ENCODE data around the gene CPA4. TPM values are rescaled to one million over a fixed set of nuclear protein-coding genes. Genes with fewer than 3 reads are reported as not detected.

CPA4 gene
- total RNA-seq, 1 donor, result 28.2 TPM

DNA sequence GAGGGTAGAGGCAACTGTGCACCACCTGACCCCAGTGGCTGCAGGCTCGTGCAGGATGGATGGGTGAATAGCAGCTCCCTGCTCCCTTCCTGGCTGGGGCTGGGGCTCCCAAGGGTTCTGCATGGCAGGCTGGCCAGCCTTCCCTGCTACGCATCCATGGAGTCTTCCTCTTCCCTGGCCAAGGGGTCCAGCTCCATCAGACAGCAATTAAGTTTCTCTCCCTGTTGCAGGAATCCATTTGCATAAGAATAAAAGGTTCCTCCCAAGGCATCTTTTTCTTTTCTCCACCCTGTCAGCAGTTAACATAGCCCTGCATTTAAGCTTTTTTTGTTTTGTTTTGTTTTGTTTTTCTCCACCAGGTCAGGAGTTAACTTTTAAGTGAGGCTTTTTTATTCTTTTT, 36.3 kb upstream of the CPA4 start:
- Histone ChIP-seq H2AFZ (ENCODE audit: low read length) (no peak overlapping the region), H3K4me3 (ENCODE audit: insufficient read depth, low read length) (no peak overlapping the region), H3K79me2 (ENCODE audit: insufficient read depth, low read length) (no peaks in the 10 kb centered on the region), H3K27ac (ENCODE audit: low read depth, low read length) (no peak overlapping the region), H3K27me3 (ENCODE audit: insufficient read depth, low read length) (no peaks in the 10 kb centered on the region), H4K20me1 (ENCODE audit: insufficient read depth, low read length) (no peaks in the 10 kb centered on the region), H3K4me2 (ENCODE audit: insufficient read depth, low read length) (no peak overlapping the region), H3K36me3 (ENCODE audit: insufficient read depth, low read length) (no peaks in the 10 kb centered on the region), H3K9me3 (ENCODE audit: low read depth, low read length) (peaks cover 7% of the 10 kb centered on the region), H3K4me1 (ENCODE audit: insufficient read depth, low read length) (no peaks in the 10 kb centered on the region)
- DNase-seq (ENCODE audit: insufficient read length, low spot score, missing footprints), result no peak
- TF ChIP-seq CTCF (IDR thresholded peaks at IDR 0.05; ENCODE audit: extremely low read depth, low read depth, low read length), result no peak

- no peak for DNase-seq (ENCODE audit: insufficient read length, low spot score, missing footprints)
- no peaks in the 10 kb centered on the region for H3K36me3 ChIP-seq (ENCODE audit: insufficient read depth, low read length)
- no peaks in the 10 kb centered on the region for H3K27me3 ChIP-seq (ENCODE audit: insufficient read depth, low read length)
- no peaks in the 10 kb centered on the region for H3K4me1 ChIP-seq (ENCODE audit: insufficient read depth, low read length)
- TF ChIP-seq CTCF (IDR thresholded peaks at IDR 0.05; ENCODE audit: extremely low read depth, low read depth, low read length), result no peak
- no peak overlapping the region for H3K27ac ChIP-seq (ENCODE audit: low read depth, low read length)
- H4K20me1 ChIP-seq (ENCODE audit: insufficient read depth, low read length), result no peaks in the 10 kb centered on the region
- no peak overlapping the region for H3K4me3 ChIP-seq (ENCODE audit: insufficient read depth, low read length)
- H2AFZ ChIP-seq (ENCODE audit: low read length), result no peak overlapping the region
- H3K79me2 ChIP-seq (ENCODE audit: insufficient read depth, low read length), result no peaks in the 10 kb centered on the region
- no peak overlapping the region for H3K4me2 ChIP-seq (ENCODE audit: insufficient read depth, low read length)
- peaks cover 7% of the 10 kb centered on the region for H3K9me3 ChIP-seq (ENCODE audit: low read depth, low read length)
These were observed 34.4 kb upstream of the CPA4 start for GRCh38 chr7:130258494-130259078.

- TF ChIP-seq CTCF (IDR thresholded peaks at IDR 0.05; ENCODE audit: extremely low read depth, low read depth, low read length), result no peak
- no peak for DNase-seq (ENCODE audit: insufficient read length, low spot score, missing footprints)
- Histone ChIP-seq H3K4me1 (ENCODE audit: insufficient read depth, low read length) (no peaks in the 10 kb centered on the region), H4K20me1 (ENCODE audit: insufficient read depth, low read length) (no peaks in the 10 kb centered on the region), H3K9me3 (ENCODE audit: low read depth, low read length) (peaks cover 5% of the 10 kb centered on the region), H3K79me2 (ENCODE audit: insufficient read depth, low read length) (no peaks in the 10 kb centered on the region), H3K27ac (ENCODE audit: low read depth, low read length) (no peak overlapping the region), H3K4me2 (ENCODE audit: insufficient read depth, low read length) (no peak overlapping the region), H3K27me3 (ENCODE audit: insufficient read depth, low read length) (no peaks in the 10 kb centered on the region), H3K4me3 (ENCODE audit: insufficient read depth, low read length) (no peak overlapping the region), H2AFZ (ENCODE audit: low read length) (no peak overlapping the region), H3K36me3 (ENCODE audit: insufficient read depth, low read length) (no peaks in the 10 kb centered on the region)
These were observed 30.5 kb upstream of the CPA4 start for GRCh38 chr7:130262448-130262847.

DNA sequence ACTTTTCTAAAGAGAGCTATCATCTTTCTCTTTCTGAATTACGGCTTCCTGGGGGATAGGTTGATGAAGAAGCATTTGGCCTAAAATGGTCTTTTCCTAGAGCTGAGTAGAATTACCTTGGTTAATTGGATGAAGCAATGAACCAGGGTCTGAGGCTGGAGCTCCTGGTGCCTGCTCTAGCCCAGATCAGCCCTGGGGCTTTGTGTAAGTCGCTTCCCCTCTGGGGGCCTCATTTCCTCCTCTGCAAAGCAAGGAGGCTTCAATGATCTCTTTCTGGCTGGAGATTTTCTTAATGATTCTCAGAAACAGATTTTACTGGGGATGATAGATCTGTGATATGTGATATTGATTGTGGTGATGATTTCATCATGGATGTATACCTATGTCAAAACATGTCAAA, 29.8 kb upstream of the CPA4 start:
- H3K79me2 ChIP-seq (ENCODE audit: insufficient read depth, low read length), result no peaks in the 10 kb centered on the region
- DNase-seq (ENCODE audit: insufficient read length, low spot score, missing footprints), result no peak
- no peak overlapping the region for H3K27ac ChIP-seq (ENCODE audit: low read depth, low read length)
- no peaks in the 10 kb centered on the region for H3K4me1 ChIP-seq (ENCODE audit: insufficient read depth, low read length)
- no peaks in the 10 kb centered on the region for H3K36me3 ChIP-seq (ENCODE audit: insufficient read depth, low read length)
- H3K27me3 ChIP-seq (ENCODE audit: insufficient read depth, low read length), result no peaks in the 10 kb centered on the region
- H3K4me3 ChIP-seq (ENCODE audit: insufficient read depth, low read length), result no peak overlapping the region
- no peak overlapping the region for H3K4me2 ChIP-seq (ENCODE audit: insufficient read depth, low read length)
- peaks cover 5% of the 10 kb centered on the region for H3K9me3 ChIP-seq (ENCODE audit: low read depth, low read length)
- no peaks in the 10 kb centered on the region for H4K20me1 ChIP-seq (ENCODE audit: insufficient read depth, low read length)
- no peak for TF ChIP-seq CTCF (IDR thresholded peaks at IDR 0.05; ENCODE audit: extremely low read depth, low read depth, low read length)
- H2AFZ ChIP-seq (ENCODE audit: low read length), result no peak overlapping the region
